SK-N-SH (cell line): ENCODE measurements around the gene GPSM3. TPM values are rescaled to one million over a fixed set of nuclear protein-coding genes. Genes with fewer than 3 reads are reported as not detected.
A peak's percentile ranks its signal among the peaks of the same experiment; 100 is the strongest.

Source experiments
- CTCF ChIA-PET: fragments of 300-600, 350-600 bp; formaldehyde crosslinking; extraction: SDS; loops from one replicate; lab custom pipeline; 2021; lab: Yijun Ruan, JAX
- POLR2A ChIA-PET: fragments of 350-600 bp; sonication (Branson Sonifier 250); formaldehyde crosslinking; extraction: SDS; loops from one replicate; lab custom pipeline; 2020; ENCODE audit warnings: antibody characterized with exemption, inconsistent platforms; lab: Yijun Ruan, JAX
- DNase-seq: peaks from one replicate; pipeline ENCODE4 v3.0.0; 2012
- H2AFZ ChIP-seq: fragments of 200-600 bp; sonication (generic); 2 replicates; pipeline ENCODE4 v1.8.1; 2016; ENCODE audit warnings: antibody characterized with exemption, mild to moderate bottlenecking, low read depth
- H3F3A ChIP-seq: fragments of 200-600 bp; sonication (generic); replicated peaks from 2 replicates; pipeline ENCODE3; 2016; ENCODE audit warnings: antibody characterized with exemption, mild to moderate bottlenecking; ENCODE audit not compliant: insufficient read depth
- H3K27ac ChIP-seq, 2 experiments: fragments of 200-500 bp in 1 of 2; fragments of 200-600 bp in 1 of 2; sonication (Bioruptor generic) in 1 of 2; sonication (generic), shearing (Covaris generic) in 1 of 2; 2 replicates each; pipeline versions ENCODE4 v1.5.1 to v1.6.1; 2014 to 2016; ENCODE audit warnings: low read depth in 2 of 2, inconsistent platforms in 1 of 2, low read length in 1 of 2, mild to moderate bottlenecking in 1 of 2, mixed read lengths in 1 of 2
- H3K27me3 ChIP-seq: fragments of 200-600 bp; sonication (generic), shearing (Covaris generic); 2 replicates; pipeline ENCODE4 v1.6.1; 2016; ENCODE audit warnings: mixed run types; ENCODE audit not compliant: insufficient read depth
- H3K36me3 ChIP-seq, 2 experiments: fragments of 200-500 bp in 1 of 2; fragments of 200-600 bp in 1 of 2; sonication (Bioruptor generic) in 1 of 2; sonication (generic) in 1 of 2; replicated peaks in 1 of 2; 2 replicates each; pipeline versions ENCODE3 to v1.5.1; 2014 to 2016; ENCODE audit warnings: low read length in 1 of 2, mild to moderate bottlenecking in 1 of 2; ENCODE audit not compliant: insufficient read depth in 2 of 2, control insufficient read depth in 1 of 2
- H3K4me1 ChIP-seq, 2 experiments: fragments of 200-500 bp in 1 of 2; fragments of 200-600 bp in 1 of 2; sonication (Bioruptor generic) in 1 of 2; sonication (generic), shearing (Covaris generic) in 1 of 2; 2 replicates each; pipeline versions ENCODE4 v1.5.1 to v1.6.1; 2014 to 2016; ENCODE audit warnings: low read depth in 1 of 2, low read length in 1 of 2, mixed run types in 1 of 2; ENCODE audit not compliant: insufficient read depth in 2 of 2, control insufficient read depth in 1 of 2
- H3K4me2 ChIP-seq: fragments of 200-600 bp; sonication (generic), shearing (Covaris generic); 2 replicates; pipeline ENCODE4 v1.6.1; 2017; ENCODE audit warnings: mixed run types
- H3K4me3 ChIP-seq, 2 experiments: fragments of 200-500 bp in 1 of 2; fragments of 200-600 bp in 1 of 2; sonication (Bioruptor generic) in 1 of 2; sonication (generic), shearing (Covaris generic) in 1 of 2; 2 replicates each; pipeline versions ENCODE4 v1.5.1 to v1.8.1; 2014 to 2016; ENCODE audit warnings: low read depth in 2 of 2, inconsistent platforms in 1 of 2, low read length in 1 of 2, mild to moderate bottlenecking in 1 of 2, mixed read lengths in 1 of 2, moderate library complexity in 1 of 2
- H3K79me2 ChIP-seq: fragments of 200-600 bp; sonication (generic); 2 replicates; pipeline ENCODE4 v1.8.1; 2017; ENCODE audit warnings: mild to moderate bottlenecking; ENCODE audit not compliant: insufficient read depth
- H3K9ac ChIP-seq: fragments of 200-600 bp; sonication (generic); 2 replicates; pipeline ENCODE4 v1.6.1; 2017; ENCODE audit warnings: mixed run types
- H3K9me2 ChIP-seq: fragments of 200-600 bp; sonication (generic); 2 replicates; pipeline ENCODE4 v1.6.1; 2017; ENCODE audit warnings: mixed run types
- H3K9me3 ChIP-seq: fragments of 200-600 bp; sonication (generic); 2 replicates; pipeline ENCODE4 v1.6.1; 2017; ENCODE audit warnings: mixed run types, mild to moderate bottlenecking, moderate library complexity
- H4K20me1 ChIP-seq: fragments of 200-600 bp; sonication (generic); 2 replicates; pipeline ENCODE4 v1.6.1; 2017; ENCODE audit warnings: mild to moderate bottlenecking, mixed run types; ENCODE audit not compliant: insufficient read depth
- CHD2 ChIP-seq: fragments of 150-350 bp; IDR thresholded peaks from 2 replicates; pipeline ENCODE4 v1.6.1; 2018; ENCODE audit warnings: low read length; ENCODE audit not compliant: partially characterized antibody
- EP300 ChIP-seq, 2 experiments: IDR thresholded peaks; 2 replicates each; pipeline versions ENCODE4 v1.4.0 to v1.6.1; 2012; ENCODE audit warnings: borderline replicate concordance in 1 of 2, low read depth in 1 of 2, low read length in 1 of 2
- FOSL2 ChIP-seq: IDR thresholded peaks from 2 replicates; pipeline ENCODE4 v1.4.0; 2012; ENCODE audit warnings: low read depth, mild to moderate bottlenecking, moderate library complexity, borderline replicate concordance
- FOXJ3 ChIP-seq: sonication (generic); formaldehyde crosslinking; IDR thresholded peaks from 2 replicates; pipeline ENCODE4 v1.5.1; 2020; ENCODE audit warnings: mild to moderate bottlenecking, missing genetic modification reagents
- GABPA ChIP-seq: IDR thresholded peaks from 2 replicates; pipeline ENCODE4 v1.4.0; 2012; ENCODE audit warnings: low read depth, mild to moderate bottlenecking
- GATA2 ChIP-seq: sonication (generic); formaldehyde crosslinking; IDR thresholded peaks from 2 replicates; pipeline ENCODE4 v1.5.0; 2020; ENCODE audit warnings: mild to moderate bottlenecking, missing genetic modification reagents
- JUND ChIP-seq: IDR thresholded peaks from 2 replicates; pipeline ENCODE4 v1.4.0; 2012
- NFIC ChIP-seq: IDR thresholded peaks from 2 replicates; pipeline ENCODE4 v1.4.0; 2012; ENCODE audit warnings: borderline replicate concordance
- NRF1 ChIP-seq: IDR thresholded peaks from 2 replicates; pipeline ENCODE4 v1.6.1; 2012; ENCODE audit warnings: low read depth, mild to moderate bottlenecking, low read length
- POLR2AphosphoS5 ChIP-seq: IDR thresholded peaks from 2 replicates; pipeline ENCODE4 v1.6.1; 2012; ENCODE audit warnings: low read depth, low read length
- RAD21 ChIP-seq: IDR thresholded peaks from 2 replicates; pipeline ENCODE4 v1.6.1; 2012; ENCODE audit warnings: mild to moderate bottlenecking, low read length
- RCOR1 ChIP-seq: fragments of 150-350 bp; IDR thresholded peaks from 2 replicates; pipeline ENCODE4 v1.6.1; 2017; ENCODE audit warnings: antibody characterized with exemption, low read length
- SIN3A ChIP-seq: IDR thresholded peaks from 2 replicates; pipeline ENCODE4 v1.6.1; 2012; ENCODE audit warnings: low read depth, mild to moderate bottlenecking, low read length, moderate library complexity, borderline replicate concordance
- TAF1 ChIP-seq: IDR thresholded peaks from 2 replicates; pipeline ENCODE4 v1.6.1; 2012; ENCODE audit warnings: low read depth, mild to moderate bottlenecking, low read length, moderate library complexity, borderline replicate concordance
- TEAD4 ChIP-seq: IDR thresholded peaks from 2 replicates; pipeline ENCODE4 v1.4.0; 2012; ENCODE audit warnings: mild to moderate bottlenecking, borderline replicate concordance; ENCODE audit not compliant: insufficient read depth
- YY1 ChIP-seq: IDR thresholded peaks from 2 replicates; pipeline ENCODE4 v1.4.0; 2012; ENCODE audit warnings: low read depth, mild to moderate bottlenecking
- WGBS: methylation state at CpG from one replicate; pipeline ENCODE4 v1.1.6; 2017; ENCODE audit warnings: low lambda C conversion rate; 5-methylcytosine and 5-hydroxymethylcytosine counted together
- polyA plus RNA-seq, 3 experiments: library from polyadenylated mRNA; depleted of rRNA; stranded (reverse); fragments of >200 nt; gene quantifications; 2 replicates each; pipeline ENCODE4 v1.2.3, GENCODE V29; 2012
- TF ChIP-seq, protein P1 (sequence below): IDR thresholded peaks from 2 replicates; pipeline ENCODE4 v1.4.0; 2012; ENCODE audit warnings: low read depth, borderline replicate concordance
- TF ChIP-seq, protein P2 (sequence below): IDR thresholded peaks from 2 replicates; pipeline ENCODE4 v1.6.1; 2012; ENCODE audit warnings: mild to moderate bottlenecking, low read depth, low read length, moderate library complexity
- TF ChIP-seq, protein P3 (sequence below): fragments of 150-350 bp; IDR thresholded peaks from 2 replicates; pipeline ENCODE4 v1.6.1; 2016; ENCODE audit warnings: mild to moderate bottlenecking, low read depth, low read length

GPSM3 gene
- polyA plus RNA-seq, 1 of the 3 experiments (the other 2 are of a cell fraction), result 1.5 TPM

DNA sequence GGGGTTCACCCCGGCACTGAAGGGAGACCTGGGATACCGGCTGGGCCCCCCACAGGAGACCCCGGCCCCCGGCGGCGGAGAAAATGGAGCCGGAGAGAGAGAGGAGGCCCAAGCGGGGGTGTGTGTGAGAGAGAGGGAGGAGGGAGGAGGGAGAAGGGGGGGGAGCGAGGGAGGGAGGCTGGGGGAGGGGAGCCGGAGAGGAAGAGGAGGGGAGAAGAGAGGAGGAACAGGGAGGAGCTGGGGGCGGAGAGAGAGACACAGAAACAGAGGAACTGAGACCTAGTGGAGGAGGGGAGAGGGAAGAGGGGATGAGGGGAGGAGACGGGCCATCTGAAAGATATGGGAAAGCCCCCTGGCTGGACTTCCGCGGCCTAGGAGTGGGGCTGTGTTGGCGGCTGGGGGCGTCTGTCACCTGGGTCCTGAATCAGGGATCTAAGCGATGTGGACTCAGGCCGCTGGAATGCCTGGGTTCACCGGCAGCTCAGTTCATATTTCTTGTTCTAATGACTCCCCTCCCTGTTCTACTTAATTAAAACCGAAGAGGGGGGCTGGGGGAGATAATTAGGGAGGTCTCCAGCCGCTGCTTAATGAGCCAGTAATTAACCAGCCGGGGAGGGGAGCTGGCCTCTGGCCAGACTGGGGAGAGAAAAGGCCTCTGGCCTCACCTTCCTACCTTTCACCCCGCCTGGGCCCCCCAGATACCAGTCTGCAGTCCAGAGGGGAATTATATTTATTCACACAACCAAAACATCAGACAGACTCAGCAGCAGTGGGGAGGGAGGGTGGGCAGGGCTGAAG lies 2.2 kb downstream of the GPSM3 start, which contains the start of gene PBX2:
Gene PBX2 (minus strand): TSS at position 149 of the 798 bp plus-strand sequence. CDS start 287 bp downstream, outside the sequence.
- peak within 1 kb of the TSS; percentile 41 for H2AFZ ChIP-seq

More for the DNA sequence above, 2.2 kb downstream of the GPSM3 start, which contains the start of gene PBX2:
- H3K4me3 ChIP-seq, result peak within 1 kb of the TSS; percentile 60 to 81
- peak; percentile 85 for DNase-seq
- no peaks in the 10 kb centered on the region for H4K20me1 ChIP-seq
- no peaks in the 10 kb centered on the region for H3K9me2 ChIP-seq
- H3K27ac ChIP-seq, result peak within 1 kb of the TSS; percentile 81 to 87
- WGBS, result 2% methylated on average over 21 of the region's 23 CpGs
- H3K4me2 ChIP-seq, result peak within 1 kb of the TSS; percentile 92
- H3K79me2 ChIP-seq, result peaks cover 21% of the 10 kb centered on the region
- peak within 1 kb of the TSS; percentile 78 for H3K9ac ChIP-seq
- TF ChIP-seq, protein P1, sequence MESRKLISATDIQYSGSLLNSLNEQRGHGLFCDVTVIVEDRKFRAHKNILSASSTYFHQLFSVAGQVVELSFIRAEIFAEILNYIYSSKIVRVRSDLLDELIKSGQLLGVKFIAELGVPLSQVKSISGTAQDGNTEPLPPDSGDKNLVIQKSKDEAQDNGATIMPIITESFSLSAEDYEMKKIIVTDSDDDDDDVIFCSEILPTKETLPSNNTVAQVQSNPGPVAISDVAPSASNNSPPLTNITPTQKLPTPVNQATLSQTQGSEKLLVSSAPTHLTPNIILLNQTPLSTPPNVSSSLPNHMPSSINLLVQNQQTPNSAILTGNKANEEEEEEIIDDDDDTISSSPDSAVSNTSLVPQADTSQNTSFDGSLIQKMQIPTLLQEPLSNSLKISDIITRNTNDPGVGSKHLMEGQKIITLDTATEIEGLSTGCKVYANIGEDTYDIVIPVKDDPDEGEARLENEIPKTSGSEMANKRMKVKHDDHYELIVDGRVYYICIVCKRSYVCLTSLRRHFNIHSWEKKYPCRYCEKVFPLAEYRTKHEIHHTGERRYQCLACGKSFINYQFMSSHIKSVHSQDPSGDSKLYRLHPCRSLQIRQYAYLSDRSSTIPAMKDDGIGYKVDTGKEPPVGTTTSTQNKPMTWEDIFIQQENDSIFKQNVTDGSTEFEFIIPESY, result no peak
- TF ChIP-seq FOXJ3 (CRISPR knock-in tag) (no peak), NRF1 (no peak), SIN3A (0 out of 2 replicates have a peak, but pooled peaks have one; percentile 18), RCOR1 (no peak), GABPA (peak; percentile 43; the same call in 1 of the 2 replicates), YY1 (no peak), JUND (no peak), POLR2AphosphoS5 (peak; percentile 80), NFIC (no peak), GATA2 (CRISPR knock-in tag) (no peak), CHD2 (peak; percentile 89), FOSL2 (no peak), TAF1 (no peak), EP300 (IDR thresholded peaks at IDR 0.05; ENCODE audit: borderline replicate concordance in 1 of 2, low read depth in 1 of 2, low read length in 1 of 2) (peak in 1 of 2 experiments; percentile 21; a peak in 1 of 4 replicates), RAD21 (no peak), TEAD4 (no peak)
- TF ChIP-seq, protein P2, sequence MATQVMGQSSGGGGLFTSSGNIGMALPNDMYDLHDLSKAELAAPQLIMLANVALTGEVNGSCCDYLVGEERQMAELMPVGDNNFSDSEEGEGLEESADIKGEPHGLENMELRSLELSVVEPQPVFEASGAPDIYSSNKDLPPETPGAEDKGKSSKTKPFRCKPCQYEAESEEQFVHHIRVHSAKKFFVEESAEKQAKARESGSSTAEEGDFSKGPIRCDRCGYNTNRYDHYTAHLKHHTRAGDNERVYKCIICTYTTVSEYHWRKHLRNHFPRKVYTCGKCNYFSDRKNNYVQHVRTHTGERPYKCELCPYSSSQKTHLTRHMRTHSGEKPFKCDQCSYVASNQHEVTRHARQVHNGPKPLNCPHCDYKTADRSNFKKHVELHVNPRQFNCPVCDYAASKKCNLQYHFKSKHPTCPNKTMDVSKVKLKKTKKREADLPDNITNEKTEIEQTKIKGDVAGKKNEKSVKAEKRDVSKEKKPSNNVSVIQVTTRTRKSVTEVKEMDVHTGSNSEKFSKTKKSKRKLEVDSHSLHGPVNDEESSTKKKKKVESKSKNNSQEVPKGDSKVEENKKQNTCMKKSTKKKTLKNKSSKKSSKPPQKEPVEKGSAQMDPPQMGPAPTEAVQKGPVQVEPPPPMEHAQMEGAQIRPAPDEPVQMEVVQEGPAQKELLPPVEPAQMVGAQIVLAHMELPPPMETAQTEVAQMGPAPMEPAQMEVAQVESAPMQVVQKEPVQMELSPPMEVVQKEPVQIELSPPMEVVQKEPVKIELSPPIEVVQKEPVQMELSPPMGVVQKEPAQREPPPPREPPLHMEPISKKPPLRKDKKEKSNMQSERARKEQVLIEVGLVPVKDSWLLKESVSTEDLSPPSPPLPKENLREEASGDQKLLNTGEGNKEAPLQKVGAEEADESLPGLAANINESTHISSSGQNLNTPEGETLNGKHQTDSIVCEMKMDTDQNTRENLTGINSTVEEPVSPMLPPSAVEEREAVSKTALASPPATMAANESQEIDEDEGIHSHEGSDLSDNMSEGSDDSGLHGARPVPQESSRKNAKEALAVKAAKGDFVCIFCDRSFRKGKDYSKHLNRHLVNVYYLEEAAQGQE, result 0 out of 2 replicates have a peak, but pooled peaks have one; percentile 16
- TF ChIP-seq, protein P3, sequence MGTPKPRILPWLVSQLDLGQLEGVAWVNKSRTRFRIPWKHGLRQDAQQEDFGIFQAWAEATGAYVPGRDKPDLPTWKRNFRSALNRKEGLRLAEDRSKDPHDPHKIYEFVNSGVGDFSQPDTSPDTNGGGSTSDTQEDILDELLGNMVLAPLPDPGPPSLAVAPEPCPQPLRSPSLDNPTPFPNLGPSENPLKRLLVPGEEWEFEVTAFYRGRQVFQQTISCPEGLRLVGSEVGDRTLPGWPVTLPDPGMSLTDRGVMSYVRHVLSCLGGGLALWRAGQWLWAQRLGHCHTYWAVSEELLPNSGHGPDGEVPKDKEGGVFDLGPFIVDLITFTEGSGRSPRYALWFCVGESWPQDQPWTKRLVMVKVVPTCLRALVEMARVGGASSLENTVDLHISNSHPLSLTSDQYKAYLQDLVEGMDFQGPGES, result no peak
- peaks cover 0 to 25% of the 10 kb centered on the region in 2 experiments; a peak in 1 of 4 replicates for H3K4me1 ChIP-seq
- peaks cover 8 to 17% of the 10 kb centered on the region in 2 experiments for H3K36me3 ChIP-seq
- peaks cover 25% of the 10 kb centered on the region for H3F3A ChIP-seq
- ChIA-PET CTCF (interaction anchor here (1.0 to 2.2 kb wide), 4 partner anchors 21 to 644 kb away, joined by 3 to 7 read pairs (median 4); partner anchors contain the start of genes ATP6V1G2 and EHMT2), POLR2A (interaction anchor here (3.1 kb wide), 1 partner anchor 12 kb away, joined by 22 read pairs; the partner anchor contains the start of gene RNF5)
- H3K9me3 ChIP-seq, result no peaks in the 10 kb centered on the region
- no peaks in the 10 kb centered on the region for H3K27me3 ChIP-seq
